ENCODE results near the gene EN1. TPM values are rescaled to one million over a fixed set of nuclear protein-coding genes. Genes with fewer than 3 reads are reported as not detected.

EN1 gene
- total RNA-seq, 1 experiment from 2014 or later, result not detected

DNA sequence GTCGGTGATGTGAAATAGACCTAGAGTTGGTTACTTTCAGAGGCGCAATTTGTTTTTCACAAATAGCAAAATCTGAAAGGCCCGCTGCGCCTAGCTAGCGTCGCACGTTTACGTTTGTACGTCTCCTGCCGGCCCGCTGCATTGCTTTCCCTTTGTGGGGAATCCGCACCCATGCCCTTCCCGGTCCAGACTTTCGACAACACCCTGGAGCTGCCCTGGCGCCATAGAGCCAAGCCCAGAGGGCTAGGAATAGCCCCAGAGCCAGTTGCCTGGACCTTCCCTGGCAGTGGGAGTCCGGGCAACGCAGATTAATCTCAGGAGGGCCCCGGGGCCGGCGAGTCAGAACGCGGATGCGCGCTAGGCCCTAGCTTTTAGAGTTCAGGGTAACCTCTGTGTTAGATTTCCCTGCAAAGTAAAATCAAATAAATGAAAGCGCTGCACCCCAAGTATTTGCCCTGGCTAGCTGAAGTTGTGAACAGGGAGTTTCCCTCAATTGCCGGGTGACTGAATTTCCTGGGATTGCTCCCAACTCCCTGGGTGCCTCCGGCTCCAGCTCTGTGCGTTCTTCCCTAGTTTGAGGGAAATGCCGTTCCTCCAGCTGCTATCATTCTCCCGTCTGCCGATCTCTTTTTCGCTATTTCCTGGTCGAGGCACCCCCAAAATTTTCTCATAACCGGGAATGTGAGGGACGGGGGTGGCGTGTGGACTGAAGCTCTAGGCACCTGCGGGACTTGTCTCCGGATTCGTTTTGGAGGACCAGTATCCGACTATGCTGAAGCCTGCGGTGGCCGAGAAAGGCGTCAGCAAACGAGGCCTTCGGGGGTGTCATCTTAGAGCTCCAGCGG is 1.2 kb upstream of the EN1 start:
- Histone ChIP-seq H3K9ac (ENCODE audit: low read length) (no peak overlapping the region), H3K9me2 (ENCODE audit: insufficient read depth) (no peaks in the 10 kb centered on the region), H3K9me3 (ENCODE audit: control insufficient read depth in 1 of 2, insufficient read depth in 1 of 2, low read depth in 1 of 2, low read length in 2 of 2) (no peaks in the 10 kb centered on the region), H3K27me3 (ENCODE audit: insufficient read depth, low read length) (no peaks in the 10 kb centered on the region), H3K4me1 (ENCODE audit: control insufficient read depth in 1 of 2, insufficient read depth in 2 of 2, low read length in 2 of 2) (no peaks in the 10 kb centered on the region), H3K4me2 (ENCODE audit: low read length) (no peak overlapping the region), H3K27ac (ENCODE audit: low read depth, low read length) (no peak overlapping the region), H3K36me3 (ENCODE audit: control insufficient read depth in 1 of 2, insufficient read depth in 2 of 2, low read length in 2 of 2) (no peaks in the 10 kb centered on the region), H3K79me2 (ENCODE audit: insufficient read depth, low read length) (no peaks in the 10 kb centered on the region), H2AFZ (ENCODE audit: low read depth, low read length, poor library complexity, severe bottlenecking) (no peak overlapping the region), H4K20me1 (ENCODE audit: insufficient read depth) (no peaks in the 10 kb centered on the region), H3K4me3 (replicated peaks in 1 of 2; ENCODE audit: low read depth in 1 of 2, low read length in 2 of 2) (no peak overlapping the region)
- POLR2A ChIA-PET, result no interaction called here
- RAD21 ChIA-PET (ENCODE audit: low non-redundant PET in 1 of 2, low total read pairs in 2 of 2, uncharacterized antibody in 2 of 2, unreplicated experiment in 2 of 2), result no interaction called here
- intact Hi-C loops (cut with micrococcal nuclease), result no loop called here
- no peak for ATAC-seq
- TF ChIP-seq, protein P1, sequence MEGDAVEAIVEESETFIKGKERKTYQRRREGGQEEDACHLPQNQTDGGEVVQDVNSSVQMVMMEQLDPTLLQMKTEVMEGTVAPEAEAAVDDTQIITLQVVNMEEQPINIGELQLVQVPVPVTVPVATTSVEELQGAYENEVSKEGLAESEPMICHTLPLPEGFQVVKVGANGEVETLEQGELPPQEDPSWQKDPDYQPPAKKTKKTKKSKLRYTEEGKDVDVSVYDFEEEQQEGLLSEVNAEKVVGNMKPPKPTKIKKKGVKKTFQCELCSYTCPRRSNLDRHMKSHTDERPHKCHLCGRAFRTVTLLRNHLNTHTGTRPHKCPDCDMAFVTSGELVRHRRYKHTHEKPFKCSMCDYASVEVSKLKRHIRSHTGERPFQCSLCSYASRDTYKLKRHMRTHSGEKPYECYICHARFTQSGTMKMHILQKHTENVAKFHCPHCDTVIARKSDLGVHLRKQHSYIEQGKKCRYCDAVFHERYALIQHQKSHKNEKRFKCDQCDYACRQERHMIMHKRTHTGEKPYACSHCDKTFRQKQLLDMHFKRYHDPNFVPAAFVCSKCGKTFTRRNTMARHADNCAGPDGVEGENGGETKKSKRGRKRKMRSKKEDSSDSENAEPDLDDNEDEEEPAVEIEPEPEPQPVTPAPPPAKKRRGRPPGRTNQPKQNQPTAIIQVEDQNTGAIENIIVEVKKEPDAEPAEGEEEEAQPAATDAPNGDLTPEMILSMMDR (IDR thresholded peaks at IDR 0.05 in 2 of 3, conservative IDR thresholded peaks at IDR 0.05 in 1 of 3; ENCODE audit: borderline replicate concordance in 1 of 3, insufficient read depth in 1 of 3, low read depth in 2 of 3, low read length in 2 of 3), result no peak
- no peak for TF ChIP-seq POLR2AphosphoS5 (IDR thresholded peaks at IDR 0.05; ENCODE audit: low read depth, low read length)
- TF ChIP-seq EZH2 (IDR thresholded peaks at IDR 0.05), result no peak
- no peak for TF ChIP-seq ELF1 (IDR thresholded peaks at IDR 0.05; ENCODE audit: borderline replicate concordance, low read depth)
- no peak for TF ChIP-seq JUND (IDR thresholded peaks at IDR 0.05)
- TF ChIP-seq SRF (IDR thresholded peaks at IDR 0.05; ENCODE audit: low read depth), result no peak
- no peak for TF ChIP-seq RAD21 (IDR thresholded peaks at IDR 0.05; ENCODE audit: low read depth)
- no peak for TF ChIP-seq POLR2A (IDR thresholded peaks at IDR 0.05; ENCODE audit: borderline replicate concordance, extremely low read depth, insufficient read depth, insufficient read length)
- TF ChIP-seq ZNF274 (IDR thresholded peaks at IDR 0.05; ENCODE audit: low read depth, low read length), result no peak
- no peak for TF ChIP-seq SIN3A (IDR thresholded peaks at IDR 0.05; ENCODE audit: low read depth)
- TF ChIP-seq FOSL1 (IDR thresholded peaks at IDR 0.05; ENCODE audit: low read depth), result no peak
- TF ChIP-seq EZH2phosphoT487 (IDR thresholded peaks at IDR 0.05; ENCODE audit: borderline replicate concordance), result no peak
- TF ChIP-seq MAX (IDR thresholded peaks at IDR 0.05), result no peak
- TF ChIP-seq SP1 (IDR thresholded peaks at IDR 0.05; ENCODE audit: low read depth), result no peak
- TF ChIP-seq, protein P2, sequence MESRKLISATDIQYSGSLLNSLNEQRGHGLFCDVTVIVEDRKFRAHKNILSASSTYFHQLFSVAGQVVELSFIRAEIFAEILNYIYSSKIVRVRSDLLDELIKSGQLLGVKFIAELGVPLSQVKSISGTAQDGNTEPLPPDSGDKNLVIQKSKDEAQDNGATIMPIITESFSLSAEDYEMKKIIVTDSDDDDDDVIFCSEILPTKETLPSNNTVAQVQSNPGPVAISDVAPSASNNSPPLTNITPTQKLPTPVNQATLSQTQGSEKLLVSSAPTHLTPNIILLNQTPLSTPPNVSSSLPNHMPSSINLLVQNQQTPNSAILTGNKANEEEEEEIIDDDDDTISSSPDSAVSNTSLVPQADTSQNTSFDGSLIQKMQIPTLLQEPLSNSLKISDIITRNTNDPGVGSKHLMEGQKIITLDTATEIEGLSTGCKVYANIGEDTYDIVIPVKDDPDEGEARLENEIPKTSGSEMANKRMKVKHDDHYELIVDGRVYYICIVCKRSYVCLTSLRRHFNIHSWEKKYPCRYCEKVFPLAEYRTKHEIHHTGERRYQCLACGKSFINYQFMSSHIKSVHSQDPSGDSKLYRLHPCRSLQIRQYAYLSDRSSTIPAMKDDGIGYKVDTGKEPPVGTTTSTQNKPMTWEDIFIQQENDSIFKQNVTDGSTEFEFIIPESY (IDR thresholded peaks at IDR 0.05; ENCODE audit: extremely low read depth, insufficient replicate concordance, low read length), result no peak
- TF ChIP-seq CBX3 (IDR thresholded peaks at IDR 0.05; ENCODE audit: low read depth), result no peak
- TF ChIP-seq, protein P3, sequence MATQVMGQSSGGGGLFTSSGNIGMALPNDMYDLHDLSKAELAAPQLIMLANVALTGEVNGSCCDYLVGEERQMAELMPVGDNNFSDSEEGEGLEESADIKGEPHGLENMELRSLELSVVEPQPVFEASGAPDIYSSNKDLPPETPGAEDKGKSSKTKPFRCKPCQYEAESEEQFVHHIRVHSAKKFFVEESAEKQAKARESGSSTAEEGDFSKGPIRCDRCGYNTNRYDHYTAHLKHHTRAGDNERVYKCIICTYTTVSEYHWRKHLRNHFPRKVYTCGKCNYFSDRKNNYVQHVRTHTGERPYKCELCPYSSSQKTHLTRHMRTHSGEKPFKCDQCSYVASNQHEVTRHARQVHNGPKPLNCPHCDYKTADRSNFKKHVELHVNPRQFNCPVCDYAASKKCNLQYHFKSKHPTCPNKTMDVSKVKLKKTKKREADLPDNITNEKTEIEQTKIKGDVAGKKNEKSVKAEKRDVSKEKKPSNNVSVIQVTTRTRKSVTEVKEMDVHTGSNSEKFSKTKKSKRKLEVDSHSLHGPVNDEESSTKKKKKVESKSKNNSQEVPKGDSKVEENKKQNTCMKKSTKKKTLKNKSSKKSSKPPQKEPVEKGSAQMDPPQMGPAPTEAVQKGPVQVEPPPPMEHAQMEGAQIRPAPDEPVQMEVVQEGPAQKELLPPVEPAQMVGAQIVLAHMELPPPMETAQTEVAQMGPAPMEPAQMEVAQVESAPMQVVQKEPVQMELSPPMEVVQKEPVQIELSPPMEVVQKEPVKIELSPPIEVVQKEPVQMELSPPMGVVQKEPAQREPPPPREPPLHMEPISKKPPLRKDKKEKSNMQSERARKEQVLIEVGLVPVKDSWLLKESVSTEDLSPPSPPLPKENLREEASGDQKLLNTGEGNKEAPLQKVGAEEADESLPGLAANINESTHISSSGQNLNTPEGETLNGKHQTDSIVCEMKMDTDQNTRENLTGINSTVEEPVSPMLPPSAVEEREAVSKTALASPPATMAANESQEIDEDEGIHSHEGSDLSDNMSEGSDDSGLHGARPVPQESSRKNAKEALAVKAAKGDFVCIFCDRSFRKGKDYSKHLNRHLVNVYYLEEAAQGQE (IDR thresholded peaks at IDR 0.05; ENCODE audit: low read depth), result no peak
- TF ChIP-seq EGR1 (IDR thresholded peaks at IDR 0.05; ENCODE audit: low read depth), result no peak
- TF ChIP-seq CEBPB (IDR thresholded peaks at IDR 0.05; ENCODE audit: low read depth), result no peak
- CTCF ChIA-PET, result no interaction called here
- DNase-seq (ENCODE audit: low read depth, low spot score), result no peak
- no TSS peak for BruUV-seq (replicated peaks)
